ENCODE measurements around the gene CNPPD1.
A peak's percentile ranks its signal among the peaks of the same experiment; 100 is the strongest.
"Not testable (repeated sequence)": the region's sequence is repeated elsewhere in the genome, so short reads cannot be mapped to it uniquely, and the experiment has no call there.

CNPPD1 gene

GRCh38 chr2:219213486-219214071, 36.9 kb upstream of the CNPPD1 start:
- H3K36me3 Mint-ChIP-seq (ENCODE audit: low read depth), result peaks cover 84% of the 10 kb centered on the region
- DNase-seq, result no peak
- H3K27ac Mint-ChIP-seq, result no peak overlapping the region
- H3K4me1 Mint-ChIP-seq (ENCODE audit: low read depth), result peaks cover 48% of the 10 kb centered on the region
- no peaks in the 10 kb centered on the region for H3K27me3 Mint-ChIP-seq
- no peaks in the 10 kb centered on the region for H3K9me3 Mint-ChIP-seq
- H3K4me3 Mint-ChIP-seq, result no peak overlapping the region

- H3K27me3 Mint-ChIP-seq, result no peaks in the 10 kb centered on the region
- no peak overlapping the region for H3K27ac Mint-ChIP-seq
- H3K36me3 Mint-ChIP-seq (ENCODE audit: low read depth), result peaks cover 90% of the 10 kb centered on the region
- peaks cover 52% of the 10 kb centered on the region for H3K4me1 Mint-ChIP-seq (ENCODE audit: low read depth)
- no peak for DNase-seq
- no peaks in the 10 kb centered on the region for H3K9me3 Mint-ChIP-seq
- H3K4me3 Mint-ChIP-seq, result no peak overlapping the region
These were observed 36.3 kb upstream of the CNPPD1 start for GRCh38 chr2:219213026-219213415.

- no peaks in the 10 kb centered on the region for H3K9me3 Mint-ChIP-seq
- peaks cover 50% of the 10 kb centered on the region for H3K4me1 Mint-ChIP-seq (ENCODE audit: low read depth)
- peak overlapping the region; percentile 79 for H3K27ac Mint-ChIP-seq
- H3K36me3 Mint-ChIP-seq (ENCODE audit: low read depth), result peaks cover 88% of the 10 kb centered on the region
- H3K27me3 Mint-ChIP-seq, result no peaks in the 10 kb centered on the region
- no peak for DNase-seq
- no peak overlapping the region for H3K4me3 Mint-ChIP-seq
These were observed 34.2 kb upstream of the CNPPD1 start for GRCh38 chr2:219210886-219211362.

GRCh38 chr2:219210196-219210885, 33.6 kb upstream of the CNPPD1 start:
- H3K27ac Mint-ChIP-seq, result peak overlapping the region; percentile 98

GRCh38 chr2:219209236-219210195, 32.8 kb upstream of the CNPPD1 start:
- Mint-ChIP-seq H3K27me3 (no peaks in the 10 kb centered on the region), H3K36me3 (ENCODE audit: low read depth) (peaks cover 74% of the 10 kb centered on the region), H3K4me1 (ENCODE audit: low read depth) (peaks cover 50% of the 10 kb centered on the region), H3K4me3 (peak overlapping the region; percentile 92), H3K27ac (peak overlapping the region; percentile 98), H3K9me3 (peaks cover under 1% of the 10 kb centered on the region)
- no peak for DNase-seq

More at GRCh38 chr2:219210196-219210885, 33.6 kb upstream of the CNPPD1 start:
- Mint-ChIP-seq H3K4me1 (ENCODE audit: low read depth) (peaks cover 50% of the 10 kb centered on the region), H3K9me3 (no peaks in the 10 kb centered on the region), H3K4me3 (no peak overlapping the region), H3K36me3 (ENCODE audit: low read depth) (peaks cover 82% of the 10 kb centered on the region), H3K27me3 (no peaks in the 10 kb centered on the region)
- DNase-seq, result no peak

GRCh38 chr2:219207884-219208740, 31.4 kb upstream of the CNPPD1 start:
- Mint-ChIP-seq H3K36me3 (ENCODE audit: low read depth) (peaks cover 60% of the 10 kb centered on the region), H3K27me3 (no peaks in the 10 kb centered on the region), H3K4me3 (peak overlapping the region; percentile 92), H3K27ac (peak overlapping the region; percentile 98), H3K4me1 (ENCODE audit: low read depth) (peaks cover 50% of the 10 kb centered on the region), H3K9me3 (peaks cover 6% of the 10 kb centered on the region)
- no peak for DNase-seq

- peaks cover 50% of the 10 kb centered on the region for H3K4me1 Mint-ChIP-seq (ENCODE audit: low read depth)
- peaks cover 52% of the 10 kb centered on the region for H3K36me3 Mint-ChIP-seq (ENCODE audit: low read depth)
- H3K9me3 Mint-ChIP-seq, result peaks cover 6% of the 10 kb centered on the region
- peak overlapping the region; percentile 92 for H3K4me3 Mint-ChIP-seq
- no peaks in the 10 kb centered on the region for H3K27me3 Mint-ChIP-seq
- peak overlapping the region; percentile 98 for H3K27ac Mint-ChIP-seq
- no peak for DNase-seq
These were observed 30.6 kb upstream of the CNPPD1 start for GRCh38 chr2:219207134-219207883.

- Mint-ChIP-seq H3K36me3 (ENCODE audit: low read depth) (peaks cover 47% of the 10 kb centered on the region), H3K4me1 (ENCODE audit: low read depth) (peaks cover 46% of the 10 kb centered on the region), H3K27ac (peak within 1 kb of the TSS; percentile 98), H3K4me3 (peak within 1 kb of the TSS; percentile 92), H3K9me3 (peaks cover 6% of the 10 kb centered on the region), H3K27me3 (no peaks in the 10 kb centered on the region)
- DNase-seq, result peak; percentile 97
These were observed 29.8 kb upstream of the CNPPD1 start, which contains the start of gene ZFAND2B for GRCh38 chr2:219206328-219207133. Gene ZFAND2B, plus strand, starts transcription at chr2:219206782. Its CDS starts 206 bp downstream, at chr2:219206988.

- Mint-ChIP-seq H3K27me3 (no peaks in the 10 kb centered on the region), H3K4me1 (ENCODE audit: low read depth) (peaks cover 42% of the 10 kb centered on the region), H3K36me3 (ENCODE audit: low read depth) (peaks cover 41% of the 10 kb centered on the region)
These were observed 29.2 kb upstream of the CNPPD1 start for GRCh38 chr2:219205981-219206327.

GRCh38 chr2:219205165-219205538, 28.4 kb upstream of the CNPPD1 start:
- H3K36me3 Mint-ChIP-seq (ENCODE audit: low read depth), result peaks cover 33% of the 10 kb centered on the region
- H3K9me3 Mint-ChIP-seq, result peaks cover 6% of the 10 kb centered on the region
- H3K27me3 Mint-ChIP-seq, result no peaks in the 10 kb centered on the region
- H3K4me1 Mint-ChIP-seq (ENCODE audit: low read depth), result peaks cover 42% of the 10 kb centered on the region
- H3K4me3 Mint-ChIP-seq, result peak overlapping the region; percentile 27
- H3K27ac Mint-ChIP-seq, result peak overlapping the region; percentile 98
- no peak for DNase-seq

More at GRCh38 chr2:219205981-219206327, 29.2 kb upstream of the CNPPD1 start:
- Mint-ChIP-seq H3K4me3 (peak overlapping the region; percentile 92), H3K27ac (peak overlapping the region; percentile 98), H3K9me3 (peaks cover 6% of the 10 kb centered on the region)
- DNase-seq, result no peak

- Mint-ChIP-seq H3K36me3 (ENCODE audit: low read depth) (peaks cover 28% of the 10 kb centered on the region), H3K4me1 (ENCODE audit: low read depth) (peaks cover 40% of the 10 kb centered on the region), H3K9me3 (peaks cover 6% of the 10 kb centered on the region), H3K27ac (no peak overlapping the region), H3K4me3 (no peak overlapping the region), H3K27me3 (no peaks in the 10 kb centered on the region)
- no peak for DNase-seq
These were observed 27.9 kb upstream of the CNPPD1 start for GRCh38 chr2:219204425-219205164.

- H3K36me3 Mint-ChIP-seq (ENCODE audit: low read depth); H3K27me3 Mint-ChIP-seq; H3K9me3 Mint-ChIP-seq; DNase-seq; H3K4me3 Mint-ChIP-seq: not testable (repeated sequence)
- Mint-ChIP-seq H3K4me1 (ENCODE audit: low read depth) (peaks cover 23% of the 10 kb centered on the region), H3K27ac (peak overlapping the region; percentile 88)
These were observed 24.6 kb upstream of the CNPPD1 start for GRCh38 chr2:219201331-219201730.
